Renal pelvis (tissue), 12 donors: Measurements from ENCODE around the gene RAPGEF4. TPM values are rescaled to one million over a fixed set of nuclear protein-coding genes. Genes with fewer than 3 reads are reported as not detected.

Source experiments
- DNase-seq: peaks from one replicate; pipeline ENCODE4 v3.0.0-alpha.2; 2013
- long read RNA-seq, 16 experiments: transcript quantifications; one replicate each; lab custom pipeline, GENCODE V29; 2026
- polyA plus RNA-seq, 3 donors: library from polyadenylated mRNA; unstranded; fragments of 120-200 nt; gene quantifications; one replicate each; pipeline ENCODE4 v1.2.1, GENCODE V29; 2013; ENCODE audit not compliant: insufficient read length in 3 of 3

RAPGEF4 gene
- polyA plus RNA-seq, result 10 to 100 TPM in 2 of 3 donors, 1 to 10 TPM in 1; 7.9 to 13.0 (median 10.2) TPM
- long read RNA-seq, donor 1, result 0 reads
- long read RNA-seq, donor 2, result 0 reads
- long read RNA-seq, donor 3, partial matches to known transcripts, result 0 of 1 reads
- long read RNA-seq, donor 3, other reads (novel, unspliced or antisense), result 0 of 1 reads
- long read RNA-seq, donor 4, result 0 reads
- long read RNA-seq, donor 5, result 0 reads
- long read RNA-seq, donor 6, result 0 reads
- long read RNA-seq, donor 7, partial matches to known transcripts, result 0 of 1 reads
- long read RNA-seq, donor 7, other reads (novel, unspliced or antisense), result 0 of 1 reads
- long read RNA-seq, donor 8, result 0 reads
- long read RNA-seq, donor 9, full-length matches to known transcripts, result 1 of 1 reads
- long read RNA-seq, donor 9, partial matches to known transcripts, result 0 of 1 reads
- long read RNA-seq, donor 9, other reads (novel, unspliced or antisense), result 0 of 1 reads
- long read RNA-seq, donor 10, result 0 reads
- long read RNA-seq, donor 11, result 0 reads
- long read RNA-seq, donor 12, result 0 reads
- long read RNA-seq, donor 13, partial matches to known transcripts, result 0 of 1 reads
- long read RNA-seq, donor 13, other reads (novel, unspliced or antisense), result 0 of 1 reads
- long read RNA-seq, donor 14, result 0 reads
- long read RNA-seq, donor 15, result 0 reads
- long read RNA-seq, donor 16, result 0 reads

- no peak for DNase-seq
These were observed at the start of gene RAPGEF4 for GRCh38 chr2:172735582-172736423. Gene RAPGEF4 (plus strand): TSS chr2:172735845. CDS start chr2:172735984, 139 bp downstream.

DNA sequence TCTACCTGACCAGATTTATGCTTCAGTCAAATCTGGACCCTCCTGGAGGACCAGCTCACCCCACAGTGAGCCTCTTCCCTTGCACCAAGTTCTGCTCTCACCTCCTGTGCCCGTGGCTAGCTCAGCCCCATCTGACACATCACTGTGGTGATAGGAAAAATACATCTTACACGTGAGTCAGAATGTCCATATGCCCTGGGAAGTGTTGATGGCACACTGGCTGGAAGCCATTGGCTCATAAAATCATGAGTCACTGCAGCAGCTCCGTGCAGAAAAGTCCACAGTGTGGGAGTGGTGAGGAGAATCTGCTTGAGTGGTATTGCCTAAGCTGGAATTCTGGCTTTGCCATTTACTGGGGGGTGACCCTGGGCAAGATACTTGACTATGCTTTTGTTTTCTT lies 42.6 kb upstream of the RAPGEF4 start:
- DNase-seq, result no peak

- no peak for DNase-seq
These were observed 41.9 kb upstream of the RAPGEF4 start for GRCh38 chr2:172693529-172694455.

GRCh38 chr2:172697296-172697695 lies 38.3 kb upstream of the RAPGEF4 start:
- no peak for DNase-seq

GRCh38 chr2:172698041-172698863 lies 37.4 kb upstream of the RAPGEF4 start:
- DNase-seq, result no peak

DNA sequence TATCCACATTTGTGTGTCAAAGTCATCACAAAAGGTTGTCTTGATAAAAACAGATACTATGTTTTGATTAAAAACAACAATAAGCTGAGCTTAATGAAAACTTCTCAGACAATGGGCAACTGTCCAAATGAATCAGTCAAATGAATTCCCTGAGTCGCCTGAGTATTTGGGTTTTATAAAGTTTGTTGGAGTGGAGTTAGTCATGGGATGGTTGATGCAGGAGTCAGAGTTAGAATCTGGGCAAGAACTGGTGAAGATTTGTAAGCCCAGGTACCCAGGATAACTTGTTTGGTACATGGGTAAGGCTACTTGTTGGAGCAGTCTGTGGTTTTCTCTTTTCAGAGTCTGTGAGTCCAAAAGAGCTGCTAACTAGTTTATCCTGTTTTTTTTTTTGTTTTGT lies 34.4 kb upstream of the RAPGEF4 start:
- DNase-seq, result no peak

DNA sequence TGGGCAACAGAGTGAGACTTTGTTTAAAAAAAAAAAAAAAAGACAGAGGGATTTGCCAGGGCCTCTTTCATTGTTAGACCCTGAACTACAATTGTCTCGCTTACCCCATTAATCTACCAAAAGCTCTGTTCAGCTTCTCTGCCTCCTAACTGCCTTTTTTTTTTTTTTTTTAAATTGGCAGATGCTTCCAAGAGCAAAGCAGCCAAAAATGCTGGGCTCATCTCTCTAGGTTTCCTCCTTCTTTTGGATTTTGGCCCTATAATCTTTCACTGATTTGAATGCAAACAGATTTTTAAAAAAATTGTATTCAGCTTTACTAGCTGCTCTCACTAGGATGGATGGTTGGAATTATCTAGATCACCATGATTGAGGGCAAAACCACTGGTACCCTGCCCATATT lies 33.2 kb upstream of the RAPGEF4 start:
- no peak for DNase-seq

DNA sequence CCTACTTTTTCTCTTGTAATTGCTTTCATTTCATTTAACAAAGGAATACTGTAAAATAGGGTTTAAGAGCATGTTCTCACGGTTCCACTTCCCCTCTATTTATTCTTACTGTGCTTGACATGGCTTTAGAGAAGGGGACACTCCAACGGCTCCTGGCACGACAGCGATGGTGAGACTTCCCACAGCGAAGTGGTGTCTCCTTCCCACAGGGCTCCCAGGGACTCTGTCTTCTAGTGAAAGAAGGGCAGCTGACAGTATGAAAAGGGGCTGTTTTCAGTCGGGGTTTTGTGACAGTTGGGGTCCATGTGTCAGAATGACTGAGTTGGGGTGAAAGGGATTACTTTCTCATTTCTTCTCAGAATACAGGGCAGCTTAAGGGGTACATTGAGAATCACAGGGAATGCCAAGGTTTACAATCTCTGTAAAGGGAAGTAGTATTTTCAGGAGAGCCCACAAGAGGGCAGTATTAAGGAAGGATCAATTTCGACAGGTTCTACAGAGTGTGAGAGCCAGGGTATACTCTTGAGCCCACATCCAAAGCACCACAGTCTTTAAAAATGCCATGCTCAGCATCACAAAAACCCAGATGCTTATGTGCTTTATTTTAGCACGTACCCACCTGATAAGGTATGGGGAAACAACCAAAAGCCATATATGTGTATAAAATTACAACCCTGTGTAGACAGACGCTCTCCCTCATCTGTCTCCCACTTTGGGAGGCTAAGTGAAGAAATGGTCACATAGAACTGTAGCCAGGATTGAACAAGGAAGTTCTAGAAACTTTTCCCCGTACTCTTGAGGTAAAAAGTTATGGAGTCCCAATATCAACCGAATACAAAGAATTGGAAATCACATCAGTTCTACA lies 31.3 kb upstream of the RAPGEF4 start:
- no peak for DNase-seq

DNA sequence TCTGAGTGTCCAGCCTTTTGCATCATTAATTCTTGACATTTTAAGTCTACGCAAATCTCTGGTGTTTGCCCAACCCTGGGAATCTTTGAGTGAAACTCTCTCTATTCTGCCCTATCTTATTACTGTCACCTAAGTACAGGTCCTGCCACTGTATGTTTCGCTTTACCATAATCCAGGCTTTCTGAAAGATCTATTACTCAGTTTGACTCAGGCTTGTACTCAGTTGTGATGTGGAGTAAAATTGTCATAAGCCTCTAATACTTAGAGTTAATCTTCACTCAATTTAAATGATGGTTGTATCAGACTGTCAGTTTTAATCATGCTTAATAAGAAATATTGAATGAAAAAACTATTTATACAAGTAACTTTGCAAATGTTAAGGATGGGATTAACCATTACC lies 30.3 kb upstream of the RAPGEF4 start:
- DNase-seq, result no peak

DNA sequence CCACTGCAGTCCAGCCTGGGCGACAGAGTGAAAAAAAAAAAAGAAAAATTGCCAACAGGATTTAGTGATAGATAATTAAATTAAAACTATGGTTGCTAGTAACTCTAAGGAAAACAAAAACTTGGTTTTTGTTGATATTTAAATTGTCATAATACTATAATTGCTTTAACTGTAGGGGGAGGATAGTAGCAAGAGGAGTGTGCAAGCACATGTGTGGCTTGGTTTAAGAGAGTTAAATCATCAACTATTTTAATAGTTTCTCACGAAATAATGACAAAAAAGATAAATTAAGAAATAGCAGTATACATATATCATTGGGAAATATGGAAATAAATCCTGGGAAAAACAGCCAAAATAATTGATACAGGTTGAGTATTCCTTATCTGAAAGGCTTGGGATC lies 27.4 kb upstream of the RAPGEF4 start:
- DNase-seq, result no peak

DNA sequence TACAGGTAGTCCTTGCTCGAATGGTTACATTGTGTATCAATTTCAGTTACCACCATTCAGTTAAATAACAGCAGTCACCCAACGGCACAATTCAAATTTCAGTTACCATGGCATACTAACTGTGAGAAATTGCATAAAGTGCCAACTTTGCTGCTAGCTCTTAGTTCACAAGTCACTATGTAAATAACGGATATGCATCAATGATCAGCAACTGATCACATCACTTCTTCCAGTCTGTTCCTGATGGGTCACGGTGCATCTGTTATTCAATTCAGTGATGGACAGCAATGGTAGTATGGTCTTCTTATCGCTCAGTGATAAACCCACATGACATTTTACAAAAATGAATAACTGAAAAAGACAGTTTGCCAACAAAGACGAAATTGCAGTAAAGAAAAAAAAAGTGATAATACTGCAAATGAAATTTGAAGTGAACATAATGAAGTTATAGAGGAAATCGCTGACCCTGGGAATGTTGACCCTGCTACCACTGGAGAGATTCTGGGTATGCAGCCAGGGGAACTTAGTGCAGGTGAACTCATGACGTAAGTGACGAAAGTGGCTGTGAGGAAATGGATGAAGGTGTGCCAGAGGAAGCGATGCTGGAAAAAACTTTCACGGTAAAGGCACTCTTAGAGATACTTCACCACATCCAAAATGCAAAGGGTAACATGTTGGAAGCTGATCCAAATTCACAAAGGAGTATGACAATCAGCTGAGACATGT lies 25.9 kb upstream of the RAPGEF4 start:
- DNase-seq, result no peak

DNA sequence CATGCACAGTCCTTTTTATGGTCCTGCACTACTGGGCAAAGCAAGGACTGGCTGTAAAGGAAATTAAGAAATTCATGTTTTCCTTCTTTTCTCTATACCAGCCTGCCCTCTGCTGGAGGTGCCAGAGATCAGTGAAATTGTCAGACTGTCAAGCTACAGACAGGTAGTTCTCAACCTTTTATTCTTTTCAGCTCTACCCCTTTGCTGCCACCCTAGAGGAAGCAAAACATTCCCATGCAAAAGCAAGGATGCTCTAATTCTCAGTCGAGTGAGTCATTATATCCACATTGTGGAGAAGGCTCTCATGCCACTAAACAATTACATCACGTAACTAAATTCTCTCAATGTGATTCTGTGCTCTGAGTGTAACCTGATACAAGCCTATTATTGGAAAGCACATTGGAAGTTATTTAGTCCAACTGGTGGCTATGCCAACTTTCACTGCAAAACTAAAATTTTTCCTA lies 25.0 kb upstream of the RAPGEF4 start:
- peak; percentile 31 for DNase-seq

DNA sequence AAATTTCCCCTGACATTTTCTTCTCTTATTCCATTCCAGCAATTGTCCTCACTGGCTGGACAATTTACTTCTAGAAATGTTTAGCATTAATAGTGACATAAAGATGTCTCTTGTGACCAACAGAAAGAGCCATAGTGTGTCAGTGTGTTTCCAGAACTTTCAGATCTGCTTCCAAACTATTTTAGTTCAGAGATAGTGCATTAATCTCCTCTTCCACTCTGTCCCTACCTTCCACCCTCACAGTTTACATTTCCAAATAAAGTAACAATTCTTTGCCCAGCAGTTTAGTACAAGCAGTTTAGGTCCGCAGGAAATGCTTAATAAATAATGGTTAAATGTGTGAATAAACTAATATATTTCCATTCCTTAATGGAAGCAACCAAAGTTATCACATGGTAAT lies 24.5 kb upstream of the RAPGEF4 start:
- no peak for DNase-seq

DNA sequence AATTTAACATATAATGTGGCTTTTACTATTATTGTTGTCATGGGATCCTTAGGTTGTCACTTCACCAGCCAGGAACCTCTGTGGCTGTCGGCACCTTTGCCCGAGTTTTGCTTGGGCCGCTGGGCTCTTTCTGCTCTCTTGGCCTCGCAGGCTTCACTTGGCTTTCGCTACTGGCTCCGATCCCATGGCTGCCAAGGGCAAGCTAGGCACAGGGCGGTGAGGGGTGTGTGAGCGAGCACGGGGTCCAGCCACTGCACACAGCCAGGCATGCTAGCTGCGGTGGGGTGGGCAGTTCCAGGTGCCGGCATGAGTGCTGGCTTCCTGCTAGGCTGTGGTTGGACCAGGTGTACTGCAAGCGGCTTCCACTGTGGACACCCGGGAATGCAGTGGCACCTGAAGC lies 23.4 kb upstream of the RAPGEF4 start:
- no peak for DNase-seq

GRCh38 chr2:172713365-172713875 lies 22.2 kb upstream of the RAPGEF4 start:
- no peak for DNase-seq

DNA sequence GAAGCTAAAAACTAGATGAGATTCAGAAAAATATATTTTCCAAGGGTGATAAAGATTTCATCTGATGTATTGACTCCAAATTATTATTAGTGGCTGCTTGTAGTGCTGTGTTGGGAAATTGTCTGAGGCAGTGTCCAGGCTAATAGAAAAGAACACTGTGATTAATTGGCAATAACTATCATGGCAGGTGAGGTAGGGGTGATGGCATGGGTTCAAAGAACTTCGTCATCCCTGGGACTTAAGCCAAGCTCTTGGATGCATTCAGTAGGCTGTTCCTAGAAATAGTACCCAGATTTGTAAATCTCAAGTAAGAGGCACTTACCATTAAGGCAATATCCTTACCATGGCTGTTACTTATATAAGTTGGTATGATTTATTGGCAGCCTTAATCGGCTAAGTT lies 13.2 kb upstream of the RAPGEF4 start:
- DNase-seq, result no peak

GRCh38 chr2:172723286-172723685 lies 12.4 kb upstream of the RAPGEF4 start:
- DNase-seq, result no peak

DNA sequence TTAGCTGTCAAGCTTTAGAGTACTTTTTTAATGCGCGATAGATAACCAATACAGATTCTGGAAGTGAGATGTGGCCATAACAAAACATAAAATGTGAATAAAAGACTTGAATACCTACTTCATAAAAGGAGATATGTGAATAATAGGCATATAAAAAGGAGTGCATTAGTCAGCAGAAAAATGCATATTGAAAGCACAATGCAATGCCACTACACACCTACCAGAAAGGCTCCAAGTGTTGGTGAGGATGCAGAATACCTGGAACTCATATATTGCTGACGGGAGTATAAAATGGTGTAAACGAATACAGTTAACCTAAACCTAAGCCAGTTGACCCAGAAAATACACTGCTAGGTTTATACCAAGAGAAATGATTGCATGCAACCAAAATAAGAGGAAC lies 10.9 kb upstream of the RAPGEF4 start:
- DNase-seq, result no peak
